Measurements from ENCODE around the gene SLC49A4.

The SLC49A4 gene

GRCh38 chr3:122859021-122859805, 64.3 kb downstream of the SLC49A4 start:
- H3K4me3 ChIP-seq (ENCODE audit: low read depth, low read length), result no peak overlapping the region
- DNase-seq (ENCODE audit: low read depth, low spot score), result no peak
- TF ChIP-seq CTCF (IDR thresholded peaks at IDR 0.05; ENCODE audit: insufficient read depth, low read length, missing control alignments), result no peak
- POLR2A ChIA-PET, result no interaction called here
- CTCF ChIA-PET, result interaction anchor here (1.1 to 2.2 kb wide), 3 partner anchors 11 to 169 kb away, joined by 3 to 10 read pairs (median 3); partner anchors contain the start of gene SEMA5B

DNA sequence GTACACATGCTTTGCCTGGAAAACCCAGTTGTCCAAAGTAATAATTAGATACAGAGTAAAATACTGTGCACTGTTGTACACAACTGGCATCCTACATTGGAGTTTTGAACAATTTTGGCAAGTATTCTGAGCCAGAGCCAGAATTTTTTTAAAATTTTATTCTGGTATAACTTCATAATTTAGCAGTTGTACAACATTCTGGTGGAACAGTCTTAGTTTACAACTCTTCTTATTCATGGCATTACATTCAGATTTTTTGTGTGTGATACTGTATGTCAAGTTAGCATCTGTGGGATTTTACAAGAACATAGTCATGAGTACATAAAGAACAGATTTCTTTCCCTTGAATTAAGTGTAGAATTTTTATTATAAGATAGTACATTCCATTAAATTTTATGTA, 67.5 kb downstream of the SLC49A4 start:
- no peak for DNase-seq (ENCODE audit: low read depth, low spot score)

DNA sequence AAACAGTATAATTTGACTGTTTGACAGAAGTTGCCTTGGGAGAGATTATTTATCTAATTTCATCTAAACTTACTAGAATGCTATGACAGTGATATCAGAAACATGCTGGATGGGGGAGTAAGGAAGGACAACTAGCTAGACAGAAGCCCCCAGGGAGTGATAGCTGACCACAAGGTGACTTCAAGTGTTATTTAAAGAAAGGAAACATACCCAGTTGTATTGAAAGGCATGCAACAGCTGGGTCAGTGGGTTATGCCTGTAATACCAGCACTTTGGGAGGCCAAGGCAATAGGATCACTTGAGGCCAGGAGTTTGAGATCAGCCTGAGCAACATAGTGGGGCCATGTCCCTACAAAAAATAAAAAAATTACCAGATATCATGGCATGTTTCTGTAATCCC, 69.6 kb downstream of the SLC49A4 start:
- CTCF ChIA-PET, result no interaction called here
- TF ChIP-seq CTCF (IDR thresholded peaks at IDR 0.05; ENCODE audit: insufficient read depth, low read length, missing control alignments), result no peak
- H3K4me3 ChIP-seq (ENCODE audit: low read depth, low read length), result no peak overlapping the region
- DNase-seq (ENCODE audit: low read depth, low spot score), result no peak
- POLR2A ChIA-PET, result no interaction called here

More for the DNA sequence above, 67.5 kb downstream of the SLC49A4 start:
- POLR2A ChIA-PET, result no interaction called here
- CTCF ChIA-PET, result no interaction called here
- H3K4me3 ChIP-seq (ENCODE audit: low read depth, low read length), result no peak overlapping the region
- TF ChIP-seq CTCF (IDR thresholded peaks at IDR 0.05; ENCODE audit: insufficient read depth, low read length, missing control alignments), result no peak

- ChIA-PET POLR2A (no interaction called here), CTCF (no interaction called here)
- TF ChIP-seq CTCF (IDR thresholded peaks at IDR 0.05; ENCODE audit: insufficient read depth, low read length, missing control alignments), result no peak
- no peak overlapping the region for H3K4me3 ChIP-seq (ENCODE audit: low read depth, low read length)
- DNase-seq (ENCODE audit: low read depth, low spot score), result no peak
Observed at GRCh38 chr3:122868322-122868721, 73.5 kb downstream of the SLC49A4 start.

DNA sequence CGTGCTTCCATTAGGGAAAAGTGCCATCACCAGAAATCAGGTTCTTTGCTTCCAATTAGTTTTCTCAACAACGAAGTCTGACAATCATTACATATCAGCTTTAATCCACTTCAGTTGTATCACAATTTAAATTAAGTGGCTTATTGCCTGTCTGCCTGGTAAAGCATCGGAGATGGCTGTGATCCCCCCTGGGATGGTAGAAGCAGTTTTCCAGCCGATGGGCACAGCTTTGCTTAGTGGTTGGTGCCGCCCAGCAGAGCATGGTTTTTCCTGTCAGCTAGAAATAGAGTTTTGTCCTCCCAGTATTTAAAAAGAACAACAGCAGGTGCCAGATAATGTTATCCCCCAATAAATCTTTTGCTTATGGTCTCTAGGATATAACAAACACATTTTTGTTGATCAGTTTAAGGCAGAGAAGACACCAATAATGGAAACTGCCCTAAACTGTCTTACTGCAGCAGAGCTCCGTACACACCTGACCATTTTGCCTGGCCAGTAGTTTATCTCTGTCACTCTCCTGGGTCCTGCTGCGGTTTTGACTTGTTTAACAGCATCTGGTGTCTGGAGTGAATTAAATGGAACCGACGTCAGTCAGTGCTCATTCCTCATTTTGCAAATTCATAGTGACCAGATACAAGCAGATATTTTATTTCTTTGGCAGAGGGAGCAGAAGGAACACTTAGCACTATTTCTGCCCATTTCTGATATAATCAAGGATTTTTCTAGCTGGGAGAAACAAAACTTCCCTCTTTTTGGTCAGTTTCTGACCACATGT, 79.1 kb downstream of the SLC49A4 start:
- DNase-seq (ENCODE audit: low read depth, low spot score), result no peak
- CTCF ChIA-PET, result no interaction called here

More for the DNA sequence above, 79.1 kb downstream of the SLC49A4 start:
- POLR2A ChIA-PET, result no interaction called here
- no peak overlapping the region for H3K4me3 ChIP-seq (ENCODE audit: low read depth, low read length)
- no peak for TF ChIP-seq CTCF (IDR thresholded peaks at IDR 0.05; ENCODE audit: insufficient read depth, low read length, missing control alignments)
